ENCODE measurements around the gene CAPG.
A peak's percentile ranks its signal among the peaks of the same experiment; 100 is the strongest.
"Not testable (repeated sequence)": the region's sequence is repeated elsewhere in the genome, so short reads cannot be mapped to it uniquely, and the experiment has no call there.

The CAPG gene

GRCh38 chr2:85420536-85421259 lies 10.5 kb upstream of the CAPG start:
- DNase-seq, result peak; percentile 84 to 86

GRCh38 chr2:85419009-85419675 lies 9.0 kb upstream of the CAPG start:
- no peak for DNase-seq

- DNase-seq, result peak; percentile 71 to 81
Measured at GRCh38 chr2:85418132-85419008, 8.2 kb upstream of the CAPG start, which contains the start of gene SH2D6. Gene SH2D6, plus strand, starts transcription at chr2:85418714. Its CDS starts 10,752 bp downstream, at chr2:85429466.

GRCh38 chr2:85415980-85416650 lies 5.9 kb upstream of the CAPG start:
- DNase-seq, result peak; percentile 55 to 84

- DNase-seq, result peak; percentile 95 to 99
Measured at GRCh38 chr2:85414761-85415553, 4.8 kb upstream of the CAPG start.

- not testable (repeated sequence) for DNase-seq
Measured at GRCh38 chr2:85414421-85414759, 4.2 kb upstream of the CAPG start.

GRCh38 chr2:85413592-85414420 lies 3.6 kb upstream of the CAPG start:
- peak; percentile 70 to 87 for DNase-seq

GRCh38 chr2:85411405-85411748 lies 1.2 kb upstream of the CAPG start:
- DNase-seq, result no peak

GRCh38 chr2:85410584-85411404 lies 628 bp upstream of the CAPG start:
- no peak for DNase-seq

- DNase-seq, result peak; percentile 95 to 96
Measured at GRCh38 chr2:85405201-85406059, 4.7 kb downstream of the CAPG start.

GRCh38 chr2:85401844-85402243 lies 8.3 kb downstream of the CAPG start:
- DNase-seq, result no peak

- no peak for DNase-seq
Measured at GRCh38 chr2:85401464-85401805, 8.7 kb downstream of the CAPG start.

- no peak for DNase-seq
Measured at GRCh38 chr2:85400541-85401463, 9.4 kb downstream of the CAPG start.

GRCh38 chr2:85400023-85400422 lies 10.1 kb downstream of the CAPG start:
- no peak for DNase-seq

GRCh38 chr2:85399183-85399455 lies 11.0 kb downstream of the CAPG start:
- no peak for DNase-seq

GRCh38 chr2:85398426-85399182 lies 11.6 kb downstream of the CAPG start:
- DNase-seq, result no peak

GRCh38 chr2:85397925-85398331 lies 12.2 kb downstream of the CAPG start:
- no peak for DNase-seq
